Neural cell (in vitro differentiated cells): ENCODE measurements around the gene PRR20D. TPM values are rescaled to one million over a fixed set of nuclear protein-coding genes. Genes with fewer than 3 reads are reported as not detected.
"Not testable (repeated sequence)": the region's sequence is repeated elsewhere in the genome, so short reads cannot be mapped to it uniquely, and the experiment has no call there.

Experiments used
- H2AFZ ChIP-seq: fragments of 200-600, 300-800 bp; sonication (generic), shearing (Covaris generic); 2 replicates; pipeline ENCODE4 v1.6.0; 2014; ENCODE audit warnings: low read depth, mild to moderate bottlenecking, antibody characterized with exemption, low read length, moderate library complexity
- H3F3A ChIP-seq: fragments of 200-600 bp; shearing (Covaris generic); 2 replicates; pipeline ENCODE4 v1.6.1; 2016; ENCODE audit warnings: mild to moderate bottlenecking, moderate library complexity, mixed read lengths, antibody characterized with exemption, low read length; ENCODE audit not compliant: insufficient read depth, poor library complexity, severe bottlenecking
- H3K27ac ChIP-seq: fragments of 200-600, 300-800 bp; sonication (generic), shearing (Covaris generic); 2 replicates; pipeline ENCODE4 v1.5.1; 2014; ENCODE audit warnings: mild to moderate bottlenecking, low read length, moderate library complexity
- H3K27me3 ChIP-seq: fragments of 300-800, 200-600 bp; sonication (generic), shearing (Covaris generic); 2 replicates; pipeline ENCODE4 v1.6.0; 2014; ENCODE audit warnings: mild to moderate bottlenecking, low read depth, low read length, moderate library complexity; ENCODE audit not compliant: insufficient read depth
- H3K36me3 ChIP-seq: fragments of 300-800, 200-600 bp; sonication (generic), shearing (Covaris generic); 2 replicates; pipeline ENCODE4 v1.5.1; 2014; ENCODE audit warnings: mild to moderate bottlenecking, antibody characterized with exemption, low read length, moderate library complexity; ENCODE audit not compliant: insufficient read depth
- H3K4me2 ChIP-seq: fragments of 300-800, 200-600 bp; sonication (generic), shearing (Covaris generic); 2 replicates; pipeline ENCODE4 v1.6.0; 2014; ENCODE audit warnings: mild to moderate bottlenecking, low read length
- H3K4me3 ChIP-seq: fragments of 300-800, 200-600 bp; sonication (generic), shearing (Covaris generic); 2 replicates; pipeline ENCODE4 v1.5.1; 2014; ENCODE audit warnings: mild to moderate bottlenecking, low read length, moderate library complexity
- H3K79me2 ChIP-seq: fragments of 200-600 bp; shearing (Covaris generic); replicated peaks from 2 replicates; pipeline ENCODE4 v1.6.0; 2014; ENCODE audit warnings: mild to moderate bottlenecking, low read length, moderate library complexity; ENCODE audit not compliant: insufficient read depth
- H3K9ac ChIP-seq: fragments of 300-800, 200-600 bp; sonication (generic), shearing (Covaris generic); 2 replicates; pipeline ENCODE4 v1.6.1; 2016; ENCODE audit warnings: mild to moderate bottlenecking, low read length, mixed read lengths
- H3K9me2 ChIP-seq: fragments of 200-600 bp; shearing (Covaris generic); 2 replicates; pipeline ENCODE4 v1.6.1; 2016; ENCODE audit warnings: mild to moderate bottlenecking, low read length, mixed read lengths; ENCODE audit not compliant: insufficient read depth
- H3K9me3 ChIP-seq: fragments of 200-600, 300-800 bp; sonication (generic), shearing (Covaris generic); 2 replicates; pipeline ENCODE4 v1.6.1; 2016; ENCODE audit warnings: mild to moderate bottlenecking, mixed run types, low read length, moderate library complexity, mixed read lengths
- H4K20me1 ChIP-seq: fragments of 200-600 bp; shearing (Covaris generic); 2 replicates; pipeline ENCODE4 v1.6.1; 2016; ENCODE audit warnings: mild to moderate bottlenecking, mixed run types; ENCODE audit not compliant: insufficient read depth
- EP300 ChIP-seq: fragments of 450-650 bp; conservative IDR thresholded peaks from 2 replicates; pipeline ENCODE4 v1.6.1; 2014; ENCODE audit warnings: antibody characterized with exemption, mild to moderate bottlenecking, moderate library complexity; ENCODE audit not compliant: poor library complexity, severe bottlenecking
- EZH2 ChIP-seq: fragments of 200-600, 300-800 bp; shearing (Covaris generic), sonication (generic); IDR thresholded peaks from 2 replicates; pipeline ENCODE4 v1.6.1; 2014; ENCODE audit warnings: antibody characterized with exemption, low read length, borderline replicate concordance, mild to moderate bottlenecking; ENCODE audit not compliant: insufficient read depth, poor library complexity, severe bottlenecking
- MXI1 ChIP-seq: fragments of 450-650 bp; conservative IDR thresholded peaks from 2 replicates; pipeline ENCODE4 v1.6.1; 2014; ENCODE audit warnings: antibody characterized with exemption, mild to moderate bottlenecking; ENCODE audit not compliant: poor library complexity, severe bottlenecking
- RAD21 ChIP-seq: fragments of 450-650 bp; conservative IDR thresholded peaks from 2 replicates; pipeline ENCODE4 v1.6.1; 2014; ENCODE audit warnings: antibody characterized with exemption, mild to moderate bottlenecking, moderate library complexity
- SMC3 ChIP-seq: fragments of 450-650 bp; conservative IDR thresholded peaks from 2 replicates; pipeline ENCODE4 v1.6.1; 2014; ENCODE audit warnings: antibody characterized with exemption, mild to moderate bottlenecking, moderate library complexity; ENCODE audit not compliant: poor library complexity
- TAF1 ChIP-seq: IDR thresholded peaks from 2 replicates; pipeline ENCODE4 v1.6.1; 2012; ENCODE audit warnings: low read depth
- polyA minus RNA-seq: library from RNA; depleted of rRNA, polyadenylated mRNA; stranded (reverse); fragments of >200 nt; gene quantifications from 2 replicates; pipeline ENCODE4 v1.2.3, GENCODE V29; 2014
- polyA plus RNA-seq: library from polyadenylated mRNA; depleted of rRNA; stranded (reverse); fragments of >200 nt; gene quantifications from 2 replicates; pipeline ENCODE4 v1.2.3, GENCODE V29; 2014
- TF ChIP-seq, protein P1 (sequence below): IDR thresholded peaks from 2 replicates; pipeline ENCODE4 v1.6.1; 2012; ENCODE audit warnings: borderline replicate concordance
- TF ChIP-seq, protein P2 (sequence below): fragments of 450-650 bp; IDR thresholded peaks from 2 replicates; pipeline ENCODE4 v1.5.1; 2014; ENCODE audit warnings: antibody characterized with exemption, mild to moderate bottlenecking, moderate library complexity; ENCODE audit not compliant: poor library complexity, severe bottlenecking

The PRR20D gene
- not detected in 2 replicates for polyA plus RNA-seq
- not detected in 2 replicates for polyA minus RNA-seq

DNA sequence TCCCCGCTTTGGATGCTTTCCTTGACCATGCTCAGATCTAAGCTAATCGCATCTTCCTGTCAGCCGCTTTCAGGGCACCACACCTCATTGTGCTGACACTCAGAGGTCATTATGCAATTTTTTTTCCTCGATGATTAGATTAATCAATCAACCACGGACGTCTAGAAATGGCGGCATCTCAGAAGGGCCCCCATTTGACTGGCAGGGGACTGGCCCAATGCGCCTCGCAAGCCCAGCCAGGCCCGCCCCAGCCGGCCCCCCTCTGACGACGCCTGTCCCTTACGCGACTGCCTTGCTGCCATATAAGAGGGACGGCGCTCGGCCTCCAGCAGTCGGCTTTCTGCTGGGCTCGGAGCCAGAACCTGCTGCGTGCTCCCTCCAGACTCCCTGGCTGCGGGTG lies at the start of gene PRR20D:
TSS of gene PRR20D (plus strand) at position 301 of the 400 bp plus-strand sequence. CDS start 387 bp downstream, outside the sequence.
- H3K9me2 ChIP-seq, H3K79me2 ChIP-seq, H3K4me2 ChIP-seq, H2AFZ ChIP-seq, H3K9me3 ChIP-seq, H3K9ac ChIP-seq, H3K27me3 ChIP-seq, H3K36me3 ChIP-seq, H4K20me1 ChIP-seq, H3F3A ChIP-seq, H3K4me3 ChIP-seq, H3K27ac ChIP-seq: not testable (repeated sequence)

DNA sequence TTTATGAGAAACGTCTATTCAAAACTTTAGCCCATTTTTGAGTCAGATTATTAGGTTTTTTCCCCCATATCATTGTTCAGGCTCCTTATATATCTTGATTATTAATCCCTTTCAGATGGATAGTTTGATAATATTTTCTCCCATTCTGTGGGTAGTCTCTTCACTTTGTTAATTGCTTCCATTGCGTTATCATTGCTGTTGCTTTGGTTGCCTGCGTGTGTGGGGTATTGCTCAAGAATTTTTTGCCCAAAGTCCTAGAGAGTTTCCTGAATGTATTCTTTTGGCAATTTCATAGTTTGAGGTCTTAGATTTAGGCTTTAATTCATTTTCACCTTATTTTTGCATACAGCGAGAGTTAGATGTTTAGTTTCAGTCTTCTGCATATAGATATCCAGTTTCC lies 45.5 kb upstream of the PRR20D start:
- Histone ChIP-seq H3K27me3 (no peaks in the 10 kb centered on the region), H4K20me1 (no peaks in the 10 kb centered on the region), H3K4me3 (no peak overlapping the region), H3K36me3 (no peaks in the 10 kb centered on the region), H3K9ac (no peak overlapping the region), H3K9me3 (no peaks in the 10 kb centered on the region), H3K4me2 (no peak overlapping the region), H3K79me2 (no peaks in the 10 kb centered on the region), H3K9me2 (no peaks in the 10 kb centered on the region), H3K27ac (no peak overlapping the region), H3F3A (no peaks in the 10 kb centered on the region), H2AFZ (no peak overlapping the region)
- TF ChIP-seq EZH2 (no peak), EP300 (no peak), SMC3 (no peak), RAD21 (no peak), MXI1 (no peak)
- TF ChIP-seq, protein P1, sequence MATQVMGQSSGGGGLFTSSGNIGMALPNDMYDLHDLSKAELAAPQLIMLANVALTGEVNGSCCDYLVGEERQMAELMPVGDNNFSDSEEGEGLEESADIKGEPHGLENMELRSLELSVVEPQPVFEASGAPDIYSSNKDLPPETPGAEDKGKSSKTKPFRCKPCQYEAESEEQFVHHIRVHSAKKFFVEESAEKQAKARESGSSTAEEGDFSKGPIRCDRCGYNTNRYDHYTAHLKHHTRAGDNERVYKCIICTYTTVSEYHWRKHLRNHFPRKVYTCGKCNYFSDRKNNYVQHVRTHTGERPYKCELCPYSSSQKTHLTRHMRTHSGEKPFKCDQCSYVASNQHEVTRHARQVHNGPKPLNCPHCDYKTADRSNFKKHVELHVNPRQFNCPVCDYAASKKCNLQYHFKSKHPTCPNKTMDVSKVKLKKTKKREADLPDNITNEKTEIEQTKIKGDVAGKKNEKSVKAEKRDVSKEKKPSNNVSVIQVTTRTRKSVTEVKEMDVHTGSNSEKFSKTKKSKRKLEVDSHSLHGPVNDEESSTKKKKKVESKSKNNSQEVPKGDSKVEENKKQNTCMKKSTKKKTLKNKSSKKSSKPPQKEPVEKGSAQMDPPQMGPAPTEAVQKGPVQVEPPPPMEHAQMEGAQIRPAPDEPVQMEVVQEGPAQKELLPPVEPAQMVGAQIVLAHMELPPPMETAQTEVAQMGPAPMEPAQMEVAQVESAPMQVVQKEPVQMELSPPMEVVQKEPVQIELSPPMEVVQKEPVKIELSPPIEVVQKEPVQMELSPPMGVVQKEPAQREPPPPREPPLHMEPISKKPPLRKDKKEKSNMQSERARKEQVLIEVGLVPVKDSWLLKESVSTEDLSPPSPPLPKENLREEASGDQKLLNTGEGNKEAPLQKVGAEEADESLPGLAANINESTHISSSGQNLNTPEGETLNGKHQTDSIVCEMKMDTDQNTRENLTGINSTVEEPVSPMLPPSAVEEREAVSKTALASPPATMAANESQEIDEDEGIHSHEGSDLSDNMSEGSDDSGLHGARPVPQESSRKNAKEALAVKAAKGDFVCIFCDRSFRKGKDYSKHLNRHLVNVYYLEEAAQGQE = no peak
- TF ChIP-seq, protein P2, sequence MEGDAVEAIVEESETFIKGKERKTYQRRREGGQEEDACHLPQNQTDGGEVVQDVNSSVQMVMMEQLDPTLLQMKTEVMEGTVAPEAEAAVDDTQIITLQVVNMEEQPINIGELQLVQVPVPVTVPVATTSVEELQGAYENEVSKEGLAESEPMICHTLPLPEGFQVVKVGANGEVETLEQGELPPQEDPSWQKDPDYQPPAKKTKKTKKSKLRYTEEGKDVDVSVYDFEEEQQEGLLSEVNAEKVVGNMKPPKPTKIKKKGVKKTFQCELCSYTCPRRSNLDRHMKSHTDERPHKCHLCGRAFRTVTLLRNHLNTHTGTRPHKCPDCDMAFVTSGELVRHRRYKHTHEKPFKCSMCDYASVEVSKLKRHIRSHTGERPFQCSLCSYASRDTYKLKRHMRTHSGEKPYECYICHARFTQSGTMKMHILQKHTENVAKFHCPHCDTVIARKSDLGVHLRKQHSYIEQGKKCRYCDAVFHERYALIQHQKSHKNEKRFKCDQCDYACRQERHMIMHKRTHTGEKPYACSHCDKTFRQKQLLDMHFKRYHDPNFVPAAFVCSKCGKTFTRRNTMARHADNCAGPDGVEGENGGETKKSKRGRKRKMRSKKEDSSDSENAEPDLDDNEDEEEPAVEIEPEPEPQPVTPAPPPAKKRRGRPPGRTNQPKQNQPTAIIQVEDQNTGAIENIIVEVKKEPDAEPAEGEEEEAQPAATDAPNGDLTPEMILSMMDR = no peak

DNA sequence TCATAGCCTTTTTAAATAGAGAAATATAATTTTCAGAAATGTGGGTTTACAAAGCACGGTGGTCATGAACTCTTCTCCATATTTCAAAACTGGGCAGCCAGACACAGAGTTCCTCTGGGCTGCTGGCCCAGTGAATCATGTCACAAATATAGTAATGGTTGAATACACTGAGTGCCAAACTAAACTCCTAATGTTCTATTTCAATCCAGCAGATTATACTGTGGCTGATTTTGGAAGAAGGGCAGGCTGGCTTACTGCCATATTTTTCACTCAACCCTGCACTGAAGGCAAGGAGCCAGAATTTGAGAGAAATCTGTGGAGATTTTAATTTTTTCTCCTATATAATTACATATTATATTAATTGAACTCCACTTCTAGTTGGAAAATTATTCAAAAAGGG lies 36.8 kb upstream of the PRR20D start:
- no peak overlapping the region for H2AFZ ChIP-seq
- no peaks in the 10 kb centered on the region for H3F3A ChIP-seq
- TF ChIP-seq TAF1 = no peak
- TF ChIP-seq EZH2 = no peak
- no peak for TF ChIP-seq RAD21
- TF ChIP-seq MXI1 = no peak
- TF ChIP-seq, protein P2 = no peak
- TF ChIP-seq, protein P1 = no peak
- no peaks in the 10 kb centered on the region for H4K20me1 ChIP-seq
- no peak overlapping the region for H3K27ac ChIP-seq
- no peaks in the 10 kb centered on the region for H3K9me2 ChIP-seq
- H3K4me2 ChIP-seq = no peak overlapping the region
- H3K9ac ChIP-seq = no peak overlapping the region
- H3K79me2 ChIP-seq = no peaks in the 10 kb centered on the region
- H3K36me3 ChIP-seq = no peaks in the 10 kb centered on the region
- no peaks in the 10 kb centered on the region for H3K27me3 ChIP-seq
- no peaks in the 10 kb centered on the region for H3K9me3 ChIP-seq
- H3K4me3 ChIP-seq = no peak overlapping the region
